ENCODE data around the gene LCAT.
A peak's percentile ranks its signal among the peaks of the same experiment; 100 is the strongest.
"Not testable (repeated sequence)": the region's sequence is repeated elsewhere in the genome, so short reads cannot be mapped to it uniquely, and the experiment has no call there.

LCAT gene

DNA sequence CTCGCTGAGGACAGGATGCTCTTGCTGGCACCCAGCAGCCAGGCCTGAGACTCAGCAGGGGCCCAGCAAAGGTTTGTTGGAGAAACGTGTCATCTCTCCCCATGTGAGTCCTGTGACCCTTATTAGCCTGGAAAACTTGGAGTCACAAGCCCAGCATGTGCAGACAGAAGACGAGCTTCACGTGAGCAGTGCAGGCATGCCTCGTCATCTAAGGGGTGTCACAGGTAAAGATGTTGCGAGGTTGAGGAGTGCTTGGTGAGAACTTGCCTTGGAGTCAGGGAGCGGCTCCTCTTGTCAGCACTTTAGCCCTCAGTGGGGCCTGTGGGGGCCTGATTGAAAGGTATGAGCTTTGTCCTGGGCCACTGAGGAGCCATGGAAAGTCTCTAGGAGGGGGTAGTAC, 10.1 kb downstream of the LCAT start:
- no peak for DNase-seq (ENCODE audit: low read depth in 1 of 2, low spot score in 1 of 2)

DNA sequence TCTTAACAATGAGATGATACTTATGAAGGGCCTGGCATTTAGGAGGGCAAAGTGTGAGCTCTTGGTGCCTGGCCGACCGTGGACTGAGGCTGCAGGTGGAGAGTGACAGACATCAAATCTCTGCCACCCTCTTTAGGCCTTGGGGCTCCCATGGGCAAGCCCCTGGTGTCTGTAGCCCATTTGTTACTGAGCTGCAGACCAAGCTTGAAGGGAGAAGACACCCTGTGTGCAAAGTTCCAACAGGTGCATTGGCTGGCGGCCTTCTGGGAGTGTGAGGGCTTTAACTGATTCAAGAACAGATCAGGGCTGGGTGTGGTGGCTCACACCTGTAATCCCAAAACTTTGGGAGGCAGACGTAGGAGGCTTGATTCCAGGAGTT, 11.5 kb downstream of the LCAT start:
- no peak for DNase-seq (ENCODE audit: low read depth in 1 of 2, low spot score in 1 of 2)

GRCh38 chr16:67931712-67932461, 12.0 kb downstream of the LCAT start, which contains the start of gene CTRL:
Gene CTRL (minus strand): TSS chr16:67931862. CDS start chr16:67931852, 10 bp downstream.
- no peak for DNase-seq (ENCODE audit: low read depth in 1 of 2, low spot score in 1 of 2)

DNA sequence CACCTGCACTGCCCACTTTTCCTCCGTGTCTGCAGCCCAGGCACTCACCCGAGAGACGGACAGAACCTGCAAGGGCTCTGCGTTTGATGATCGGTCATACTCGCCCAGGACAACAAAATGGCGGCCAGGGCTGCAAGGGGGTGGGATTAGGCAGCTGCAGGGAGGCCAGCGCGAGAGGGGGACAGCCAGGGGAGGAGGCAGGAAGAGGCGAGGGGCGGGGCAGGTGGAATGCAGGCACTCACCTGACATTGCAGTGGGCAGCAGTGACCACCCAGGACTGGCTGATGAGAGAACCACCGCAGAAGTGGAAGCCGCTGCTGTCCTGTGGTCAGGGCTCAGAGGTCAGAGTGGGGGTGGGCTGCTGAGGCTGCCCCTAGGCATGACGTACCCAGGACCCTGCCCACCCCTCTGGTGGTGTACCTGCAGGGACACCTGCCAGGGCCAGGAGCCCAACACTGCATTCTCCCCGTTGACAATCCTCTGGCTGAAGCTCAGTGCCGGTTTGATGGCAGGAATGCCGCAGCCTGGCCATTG, 13.2 kb downstream of the LCAT start:
- DNase-seq (ENCODE audit: low read depth in 1 of 2, low spot score in 1 of 2) = no peak

DNA sequence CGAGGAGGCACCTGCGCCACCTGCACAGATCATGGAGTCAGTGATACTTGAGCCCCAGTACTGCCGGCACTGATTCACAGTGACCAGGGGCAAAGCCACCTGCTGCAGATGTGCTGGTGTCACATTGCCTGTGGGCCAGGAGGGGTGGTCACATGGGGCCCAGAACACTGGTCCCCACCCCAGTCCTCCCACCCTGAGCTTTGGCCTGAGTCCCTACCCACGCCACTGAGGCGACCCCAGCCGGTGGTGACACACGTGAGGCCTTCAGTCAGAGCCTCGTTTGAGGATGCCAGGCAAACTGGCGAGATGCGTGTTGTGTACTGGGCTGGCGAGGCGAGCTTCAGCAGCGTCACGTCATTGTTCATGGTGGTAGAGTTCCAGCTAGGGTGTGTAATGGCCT, 13.7 kb downstream of the LCAT start:
- no peak for DNase-seq (ENCODE audit: low read depth in 1 of 2, low spot score in 1 of 2)

- DNase-seq (ENCODE audit: low read depth in 1 of 2, low spot score in 1 of 2) = peak; percentile 53 to 78
Observed at GRCh38 chr16:67928561-67929364, 15.2 kb downstream of the LCAT start.

DNA sequence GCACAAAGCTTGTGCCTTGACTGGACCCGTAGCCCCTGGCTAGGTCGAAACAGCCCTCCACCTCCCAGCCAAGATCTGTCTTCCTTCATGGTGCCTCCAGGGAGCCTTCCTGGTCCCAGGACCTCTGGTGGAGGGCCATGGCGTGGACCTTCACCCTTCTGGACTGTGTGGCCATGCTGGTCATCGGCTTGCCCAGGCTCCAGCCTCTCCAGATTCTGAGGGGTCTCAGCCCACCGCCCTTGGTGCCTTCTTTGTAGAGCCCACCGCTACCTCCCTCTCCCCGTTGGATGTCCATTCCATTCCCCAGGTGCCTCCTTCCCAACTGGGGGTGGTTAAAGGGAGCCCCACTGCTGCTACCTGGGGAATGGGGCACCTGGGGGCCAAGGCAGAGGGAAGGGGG, 15.8 kb downstream of the LCAT start:
- no peak for DNase-seq (ENCODE audit: low read depth in 1 of 2, low spot score in 1 of 2)

DNA sequence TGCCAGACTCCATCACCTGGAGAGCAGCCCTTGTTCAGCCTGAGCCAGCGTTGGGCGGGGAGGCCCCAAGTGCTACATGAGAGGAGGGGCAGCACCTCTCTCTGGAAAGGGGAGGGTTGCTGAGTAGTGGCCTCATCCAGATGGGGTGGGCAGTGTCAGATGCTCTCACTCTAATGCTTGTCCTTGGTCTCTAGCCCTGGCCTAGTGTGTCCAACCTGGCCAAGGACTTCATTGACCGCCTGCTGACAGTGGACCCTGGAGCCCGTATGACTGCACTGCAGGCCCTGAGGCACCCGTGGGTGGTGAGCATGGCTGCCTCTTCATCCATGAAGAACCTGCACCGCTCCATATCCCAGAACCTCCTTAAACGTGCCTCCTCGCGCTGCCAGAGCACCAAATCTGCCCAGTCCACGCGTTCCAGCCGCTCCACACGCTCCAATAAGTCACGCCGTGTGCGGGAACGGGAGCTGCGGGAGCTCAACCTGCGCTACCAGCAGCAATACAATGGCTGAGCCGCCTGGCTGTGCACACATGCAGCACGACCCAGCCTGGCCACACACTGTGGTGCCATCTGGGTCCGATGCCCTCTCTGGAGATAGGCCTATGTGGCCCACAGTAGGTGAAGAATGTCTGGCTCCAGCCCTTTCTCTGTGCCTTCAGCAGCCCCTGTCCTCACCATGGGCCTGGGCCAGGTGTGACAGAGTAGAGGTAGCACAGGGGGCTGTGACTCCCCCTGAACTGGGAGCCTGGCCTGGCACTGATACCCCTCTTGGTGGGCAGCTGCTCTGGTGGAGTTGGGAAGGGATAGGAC, 16.6 kb downstream of the LCAT start:
- no peak for DNase-seq (ENCODE audit: low read depth in 1 of 2, low spot score in 1 of 2)

- no peak for DNase-seq (ENCODE audit: low read depth in 1 of 2, low spot score in 1 of 2)
Observed at GRCh38 chr16:67926181-67926750, 17.7 kb downstream of the LCAT start.

DNA sequence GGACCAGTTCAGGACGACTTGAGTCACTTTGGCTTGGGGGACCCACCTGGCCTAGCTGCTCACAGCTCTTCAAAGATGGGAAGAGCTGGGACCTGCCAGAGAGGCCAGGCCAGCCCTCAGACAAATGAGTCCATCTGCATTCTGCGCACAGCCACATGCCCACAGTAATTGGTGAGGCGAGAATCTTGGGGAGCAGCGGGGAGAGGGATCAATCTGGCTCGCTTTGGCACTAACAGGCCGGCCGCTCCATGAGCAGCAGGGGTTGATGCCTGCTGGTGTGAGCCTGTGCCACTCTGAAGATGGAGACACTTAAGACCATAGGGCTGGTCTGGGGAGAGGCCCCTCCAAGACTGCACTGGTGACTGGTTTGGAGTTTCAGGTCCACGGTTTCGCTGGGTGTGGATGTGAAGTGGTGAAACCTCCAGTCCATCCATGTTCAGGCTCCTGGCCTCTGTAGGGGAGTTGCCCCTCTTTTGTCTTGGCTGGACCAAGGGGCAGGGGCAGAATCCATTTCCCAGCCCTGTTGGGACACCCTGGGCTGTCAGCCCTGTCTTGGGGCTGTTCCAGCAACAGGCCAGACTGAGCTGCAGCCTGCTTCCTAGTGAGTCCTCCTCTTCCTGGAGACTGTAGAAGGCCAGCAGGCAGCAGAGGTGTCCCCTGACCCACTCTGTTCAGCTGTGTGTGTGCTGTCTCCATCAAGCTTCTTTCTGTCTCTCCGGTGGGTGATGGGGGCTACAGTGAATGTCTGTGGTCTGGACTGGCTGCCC, 19.6 kb downstream of the LCAT start:
- no peak for DNase-seq (ENCODE audit: low read depth in 1 of 2, low spot score in 1 of 2)

GRCh38 chr16:67923414-67924116, 20.4 kb downstream of the LCAT start:
- DNase-seq (ENCODE audit: low read depth in 1 of 2, low spot score in 1 of 2) = no peak

- DNase-seq (ENCODE audit: low read depth in 1 of 2, low spot score in 1 of 2) = no peak
Observed at GRCh38 chr16:67922740-67923139, 21.2 kb downstream of the LCAT start.

GRCh38 chr16:67922221-67922620, 21.7 kb downstream of the LCAT start:
- no peak for DNase-seq (ENCODE audit: low read depth in 1 of 2, low spot score in 1 of 2)

GRCh38 chr16:67919622-67920221, 24.2 kb downstream of the LCAT start:
- DNase-seq (ENCODE audit: low read depth in 1 of 2, low spot score in 1 of 2) = no peak

DNA sequence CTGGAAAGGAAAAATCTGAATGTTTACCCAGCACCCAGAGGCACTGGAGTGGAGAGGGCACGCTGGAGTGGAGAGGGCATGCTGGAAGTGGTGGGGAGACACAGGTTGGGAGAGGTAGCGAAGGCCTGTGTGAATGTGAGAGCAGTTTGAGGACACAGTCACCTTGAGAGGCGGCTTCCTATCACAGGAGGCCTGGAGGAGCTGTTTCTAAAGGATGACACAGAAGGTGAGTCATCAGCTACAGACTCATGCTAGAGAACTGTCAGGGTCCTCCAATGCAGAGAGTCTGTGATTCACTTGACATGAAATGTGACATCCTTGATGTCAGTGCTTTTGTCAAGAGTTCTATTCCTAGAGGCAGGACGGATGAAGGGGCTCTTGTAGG, 26.1 kb downstream of the LCAT start:
- peak in 1 of 2 donors; percentile 65 for DNase-seq (ENCODE audit: low read depth in 1 of 2, low spot score in 1 of 2)

GRCh38 chr16:67917140-67917851, 26.6 kb downstream of the LCAT start:
- no peak for DNase-seq (ENCODE audit: low read depth in 1 of 2, low spot score in 1 of 2)

- no peak for DNase-seq (ENCODE audit: low read depth in 1 of 2, low spot score in 1 of 2)
Observed at GRCh38 chr16:67915831-67916723, 27.8 kb downstream of the LCAT start.

GRCh38 chr16:67915496-67915769, 28.5 kb downstream of the LCAT start:
- not testable (repeated sequence) for DNase-seq (ENCODE audit: low read depth in 1 of 2, low spot score in 1 of 2)
